A549 (cell line): ENCODE results near the gene EFNA3. TPM values are rescaled to one million over a fixed set of nuclear protein-coding genes. Genes with fewer than 3 reads are reported as not detected.

Experiments
- ATAC-seq, 2 experiments: fragments of 200-7000 bp in 1 of 2; fragments of >200 bp in 1 of 2; cut with Nextera tagmentation in 1 of 2; cut with Tn5 transposase in 1 of 2; 3 replicates each; pipeline versions ENCODE4 v1.8.0 to v1.9.1; 2018 to 2020; ENCODE audit warnings: mild to moderate bottlenecking in 1 of 2, moderate library complexity in 1 of 2
- CTCF ChIA-PET: fragments of 300-600 bp; sonication (Branson Sonifier 250); formaldehyde crosslinking; extraction: SDS; loops from one replicate; lab custom pipeline; 2021; ENCODE audit warnings: antibody characterized with exemption, inconsistent platforms; lab: Yijun Ruan, JAX
- POLR2A ChIA-PET: fragments of 350-600 bp; formaldehyde crosslinking; extraction: SDS; loops from one replicate; lab custom pipeline; 2021; ENCODE audit warnings: antibody characterized with exemption, inconsistent platforms; lab: Yijun Ruan, JAX
- DNase-seq, 2 experiments: peaks; one replicate each; pipeline versions ENCODE4 v3.0.0 to v3.0.0-alpha.2; 2011 to 2016; ENCODE audit warnings: low read depth in 1 of 2, low spot score in 1 of 2
- FAIRE-seq: peaks from 2 replicates; lab custom pipeline; 2011; peaks lifted over from hg19 to GRCh38; lab: Jason Lieb, UNC
- H3K27ac ChIP-seq, 2 experiments: fragments of >200 bp; sonication (Bioruptor Twin); formaldehyde crosslinking; 3 replicates each; pipeline ENCODE4 v1.5.1; 2016 to 2017
- H3K4me1 ChIP-seq: fragments of >200 bp; sonication (Bioruptor Twin); formaldehyde crosslinking; 3 replicates; pipeline ENCODE4 v1.6.1; 2016
- H3K4me2 ChIP-seq: fragments of >200 bp; sonication (Bioruptor Twin); formaldehyde crosslinking; 3 replicates; pipeline ENCODE4 v1.6.1; 2016
- H3K4me3 ChIP-seq: fragments of >200 bp; sonication (Bioruptor Twin); formaldehyde crosslinking; 3 replicates; pipeline ENCODE4 v1.5.1; 2016
- H3K9me3 ChIP-seq: fragments of >200 bp; sonication (Bioruptor Twin); formaldehyde crosslinking; 3 replicates; pipeline ENCODE4 v1.6.1; 2016
- CBX2 ChIP-seq: fragments of 200-600 bp; sonication (generic); IDR thresholded peaks from 2 replicates; pipeline ENCODE4 v1.6.1; 2016; ENCODE audit warnings: low read depth, mild to moderate bottlenecking, borderline replicate concordance
- CBX8 ChIP-seq: fragments of 200-600 bp; sonication (generic); IDR thresholded peaks from 2 replicates; pipeline ENCODE4 v1.6.1; 2016
- CHD4 ChIP-seq: fragments of 200-600 bp; sonication (generic); IDR thresholded peaks from 2 replicates; pipeline ENCODE4 v1.6.1; 2016; ENCODE audit warnings: antibody characterized with exemption, mild to moderate bottlenecking, borderline replicate concordance
- CTCF ChIP-seq: fragments of >200 bp; sonication (Bioruptor Twin); formaldehyde crosslinking; IDR thresholded peaks from 3 replicates; pipeline ENCODE4 v1.5.1; 2016
- E2F6 ChIP-seq: IDR thresholded peaks from 2 replicates; pipeline ENCODE4 v1.6.1; 2012; ENCODE audit warnings: low read depth, borderline replicate concordance
- EHMT2 ChIP-seq: fragments of 200-600 bp; sonication (generic); IDR thresholded peaks from 2 replicates; pipeline ENCODE4 v1.6.1; 2016; ENCODE audit warnings: antibody characterized with exemption, low read depth, mild to moderate bottlenecking, moderate library complexity
- ESRRA ChIP-seq: fragments of 150-350 bp; IDR thresholded peaks from 2 replicates; pipeline ENCODE4 v1.6.1; 2014; ENCODE audit warnings: mild to moderate bottlenecking, low read length, borderline replicate concordance
- FOSB ChIP-seq: fragments of 250-450 bp; sonication (Bioruptor Pico); IDR thresholded peaks from 2 replicates; pipeline ENCODE4 v1.5.0; 2020; ENCODE audit warnings: mild to moderate bottlenecking, moderate library complexity
- FOXS1 ChIP-seq: fragments of 250-450 bp; sonication (Bioruptor Pico); IDR thresholded peaks from 2 replicates; pipeline ENCODE4 v1.5.0; 2020; ENCODE audit warnings: mild to moderate bottlenecking, moderate library complexity
- GATA3 ChIP-seq: IDR thresholded peaks from 2 replicates; pipeline ENCODE4 v1.6.1; 2012; ENCODE audit warnings: borderline replicate concordance
- HOXB13 ChIP-seq: fragments of 250-450 bp; sonication (Bioruptor Pico); IDR thresholded peaks from 2 replicates; pipeline ENCODE4 v1.5.0; 2020; ENCODE audit warnings: low read depth, mild to moderate bottlenecking, moderate library complexity
- HOXB5 ChIP-seq: fragments of 250-450 bp; sonication (Bioruptor Pico); IDR thresholded peaks from 2 replicates; pipeline ENCODE4 v1.5.0; 2020; ENCODE audit warnings: mild to moderate bottlenecking, moderate library complexity
- JUN ChIP-seq, 2 experiments: fragments of >200 bp; sonication (Bioruptor Twin); formaldehyde crosslinking; IDR thresholded peaks; 2 replicates in 1 of 2; 3 replicates in 1 of 2; pipeline ENCODE4 v1.6.1; 2016 to 2017
- KDM1A ChIP-seq: fragments of 200-600 bp; sonication (generic); IDR thresholded peaks from 2 replicates; pipeline ENCODE4 v1.6.1; 2016; ENCODE audit warnings: low read depth, mild to moderate bottlenecking
- MYC ChIP-seq: IDR thresholded peaks from 2 replicates; pipeline ENCODE4 v1.6.1; 2012; ENCODE audit warnings: mild to moderate bottlenecking, inconsistent platforms, low read length, improper control_type of control experiment, borderline replicate concordance
- NFE2L2 ChIP-seq: fragments of 150-350 bp; conservative IDR thresholded peaks from 2 replicates; pipeline ENCODE4 v1.6.1; 2014; ENCODE audit warnings: low read length
- NPAS2 ChIP-seq: fragments of 250-450 bp; sonication (Bioruptor Pico); IDR thresholded peaks from 2 replicates; pipeline ENCODE4 v1.8.0; 2022; ENCODE audit warnings: mild to moderate bottlenecking, moderate library complexity, borderline replicate concordance
- PHF8 ChIP-seq: fragments of 200-600 bp; sonication (generic); IDR thresholded peaks from 2 replicates; pipeline ENCODE4 v1.6.1; 2016; ENCODE audit warnings: low read depth, mild to moderate bottlenecking, antibody characterized with exemption, moderate library complexity, borderline replicate concordance
- POLR2AphosphoS2 ChIP-seq: conservative IDR thresholded peaks from 2 replicates; pipeline ENCODE4 v1.6.1; 2012; ENCODE audit warnings: low read length, improper control_type of control experiment, inconsistent platforms
- RAD21 ChIP-seq, 2 experiments: fragments of >200 bp in 1 of 2; sonication (Bioruptor Twin) in 1 of 2; formaldehyde crosslinking in 1 of 2; IDR thresholded peaks in 1 of 2; conservative IDR thresholded peaks in 1 of 2; 2 replicates in 1 of 2; 3 replicates in 1 of 2; pipeline ENCODE4 v1.6.1; 2012 to 2018; ENCODE audit warnings: inconsistent platforms in 1 of 2
- RFX5 ChIP-seq: fragments of 450-650 bp; IDR thresholded peaks from 2 replicates; pipeline ENCODE4 v1.7.1; 2014; ENCODE audit warnings: antibody characterized with exemption, mild to moderate bottlenecking, moderate library complexity
- SMC3 ChIP-seq: fragments of >200 bp; sonication (Bioruptor Twin); formaldehyde crosslinking; IDR thresholded peaks from 3 replicates; pipeline ENCODE4 v1.6.1; 2018; ENCODE audit warnings: inconsistent platforms
- SREBF2 ChIP-seq: fragments of 450-650 bp; IDR thresholded peaks from 2 replicates; pipeline ENCODE4 v1.6.1; 2014; ENCODE audit warnings: mild to moderate bottlenecking, moderate library complexity
- TFCP2L1 ChIP-seq: fragments of 250-450 bp; sonication (Bioruptor Pico); IDR thresholded peaks from 2 replicates; pipeline ENCODE4 v1.5.0; 2021; ENCODE audit warnings: mild to moderate bottlenecking
- TP53 ChIP-seq: fragments of 250-450 bp; sonication (Bioruptor Pico); IDR thresholded peaks from 2 replicates; pipeline ENCODE4 v1.5.0; 2021; ENCODE audit warnings: mild to moderate bottlenecking, moderate library complexity
- ZC3H11A ChIP-seq: fragments of 450-650 bp; IDR thresholded peaks from 2 replicates; pipeline ENCODE4 v1.6.1; 2014; ENCODE audit warnings: antibody characterized with exemption, mild to moderate bottlenecking
- ZNF302 ChIP-seq: fragments of 250-450 bp; sonication (Bioruptor Pico); IDR thresholded peaks from 2 replicates; pipeline ENCODE4 v1.9.0; 2021; ENCODE audit warnings: inconsistent platforms, mild to moderate bottlenecking, moderate library complexity
- WGBS: methylation state at CpG from one replicate; pipeline ENCODE4 v1.1.6; 2017; ENCODE audit errors: missing lambda C conversion rate; 5-methylcytosine and 5-hydroxymethylcytosine counted together
- polyA plus RNA-seq, 4 experiments: library from polyadenylated mRNA; depleted of rRNA in 3 of 4; stranded (reverse); fragments of >200 nt; fragmentation: RNase III in 1 of 4; extraction: RNeasy Plus Mini Kit Qiagen cat#74134 plus additional on column Dnase treatment in 1 of 4; gene quantifications; 2 replicates in 3 of 4; 3 replicates in 1 of 4; pipeline ENCODE4 v1.2.3, GENCODE V29; 2011 to 2017
- TF ChIP-seq, protein P1 (sequence below): fragments of 250-450 bp; sonication (Bioruptor Pico); IDR thresholded peaks from 2 replicates; pipeline ENCODE4 v1.5.0; 2021; ENCODE audit warnings: mild to moderate bottlenecking, moderate library complexity, borderline replicate concordance
- TF ChIP-seq, protein P2 (sequence below): IDR thresholded peaks from 2 replicates; pipeline ENCODE4 v1.6.1; 2012

Gene EFNA3
- polyA plus RNA-seq, 2 of the 4 experiments (the other 2 are of a cell fraction): 1.9 to 2.7 TPM

DNA sequence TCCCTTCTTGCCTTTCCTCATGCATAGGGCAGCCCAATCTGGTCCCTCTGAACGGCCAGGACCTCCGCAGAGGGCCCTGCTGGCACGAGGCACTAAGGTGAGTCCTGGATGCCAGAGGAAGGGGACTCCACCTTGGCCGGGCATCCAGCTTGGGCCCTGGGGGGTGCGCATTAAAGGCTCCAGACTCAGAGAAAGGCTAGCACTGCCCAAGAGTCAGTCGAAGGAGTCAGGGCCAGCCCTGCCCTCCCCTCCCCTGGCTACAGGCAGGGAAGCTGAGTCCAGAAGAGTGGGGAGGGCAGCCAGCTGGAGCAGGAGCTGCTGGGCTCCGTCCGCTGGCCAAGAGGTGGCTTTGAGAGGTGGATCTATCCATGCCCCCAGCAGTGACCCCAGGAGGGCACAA, 17.9 kb upstream of the EFNA3 start:
- WGBS: 86% methylated on average over 5 of the region's 8 CpGs
- peaks cover 23% of the 10 kb centered on the region for H3K4me1 ChIP-seq
- POLR2A ChIA-PET: interaction anchor here (0.5 kb wide), 1 partner anchor 76 kb away, joined by 5 read pairs; no protein-coding TSS in a partner anchor
- H3K4me2 ChIP-seq: no peak overlapping the region
- H3K4me3 ChIP-seq: no peak overlapping the region
- TF ChIP-seq POLR2AphosphoS2: no peak
- no peak for TF ChIP-seq HOXB13 (CRISPR knock-in tag)
- TF ChIP-seq HOXB5 (CRISPR knock-in tag): no peak
- TF ChIP-seq KDM1A: no peak
- no peak for TF ChIP-seq TP53 (CRISPR knock-in tag)
- TF ChIP-seq RFX5: no peak
- TF ChIP-seq CTCF: no peak
- no peak for TF ChIP-seq FOXS1
- no peak for TF ChIP-seq CBX8
- TF ChIP-seq CBX2: no peak
- no peak for TF ChIP-seq E2F6
- TF ChIP-seq, protein P1, sequence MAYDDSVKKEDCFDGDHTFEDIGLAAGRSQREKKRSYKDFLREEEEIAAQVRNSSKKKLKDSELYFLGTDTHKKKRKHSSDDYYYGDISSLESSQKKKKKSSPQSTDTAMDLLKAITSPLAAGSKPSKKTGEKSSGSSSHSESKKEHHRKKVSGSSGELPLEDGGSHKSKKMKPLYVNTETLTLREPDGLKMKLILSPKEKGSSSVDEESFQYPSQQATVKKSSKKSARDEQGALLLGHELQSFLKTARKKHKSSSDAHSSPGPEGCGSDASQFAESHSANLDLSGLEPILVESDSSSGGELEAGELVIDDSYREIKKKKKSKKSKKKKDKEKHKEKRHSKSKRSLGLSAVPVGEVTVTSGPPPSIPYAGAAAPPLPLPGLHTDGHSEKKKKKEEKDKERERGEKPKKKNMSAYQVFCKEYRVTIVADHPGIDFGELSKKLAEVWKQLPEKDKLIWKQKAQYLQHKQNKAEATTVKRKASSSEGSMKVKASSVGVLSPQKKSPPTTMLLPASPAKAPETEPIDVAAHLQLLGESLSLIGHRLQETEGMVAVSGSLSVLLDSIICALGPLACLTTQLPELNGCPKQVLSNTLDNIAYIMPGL (CRISPR knock-in tag): no peak
- no peak for TF ChIP-seq FOSB (CRISPR knock-in tag)
- TF ChIP-seq NPAS2 (CRISPR knock-in tag): no peak
- TF ChIP-seq CHD4: no peak
- no peak for DNase-seq
- CTCF ChIA-PET: interaction anchor here (0.7 to 27.3 kb wide), 24 partner anchors 8 to 579 kb away, joined by 3 to 350 read pairs (median 5); partner anchors contain the start of genes ADAM15, EFNA3 and KRTCAP2
- H3K9me3 ChIP-seq: no peaks in the 10 kb centered on the region
- ATAC-seq: no peak
- FAIRE-seq: no peak
- H3K27ac ChIP-seq: no peak overlapping the region

- DNase-seq (peak; percentile 84 to 88), ATAC-seq (peak; percentile 48 to 75), FAIRE-seq (no peak)
- ChIA-PET CTCF (interaction anchor here (0.5 to 27.3 kb wide), 34 partner anchors 9 to 579 kb away, joined by 3 to 350 read pairs (median 4); partner anchors contain the start of genes ADAM15, EFNA3 and KRTCAP2), POLR2A (interaction anchor here (0.5 to 0.7 kb wide), 2 partner anchors 77 to 88 kb away, joined by 5 to 22 read pairs; no protein-coding TSS in a partner anchor)
- 31% methylated on average over 14 of the region's 21 CpGs for WGBS
- H3K4me2 ChIP-seq: peak overlapping the region; percentile 91
- no peak overlapping the region for H3K4me3 ChIP-seq
- H3K27ac ChIP-seq: peak overlapping the region; percentile 27 to 72; a peak in 4 of 6 replicates
- H3K4me1 ChIP-seq: peaks cover 23% of the 10 kb centered on the region
- no peaks in the 10 kb centered on the region for H3K9me3 ChIP-seq
- TF ChIP-seq EHMT2 (no peak), CBX8 (no peak), CHD4 (no peak), PHF8 (no peak), MYC (no peak), TFCP2L1 (CRISPR knock-in tag) (no peak), RAD21 (conservative IDR thresholded peaks at IDR 0.05 in 1 of 2, IDR thresholded peaks at IDR 0.05 in 1 of 2) (peak; percentile 95 to 98), ESRRA (no peak), GATA3 (no peak), ZC3H11A (no peak), SREBF2 (no peak), JUN (IDR thresholded peaks at IDR 0.05) (no peak), SMC3 (peak; percentile 80), ZNF302 (CRISPR knock-in tag) (no peak), FOSB (CRISPR knock-in tag) (no peak), CTCF (peak; percentile 96), NFE2L2 (no peak)
- TF ChIP-seq, protein P2, sequence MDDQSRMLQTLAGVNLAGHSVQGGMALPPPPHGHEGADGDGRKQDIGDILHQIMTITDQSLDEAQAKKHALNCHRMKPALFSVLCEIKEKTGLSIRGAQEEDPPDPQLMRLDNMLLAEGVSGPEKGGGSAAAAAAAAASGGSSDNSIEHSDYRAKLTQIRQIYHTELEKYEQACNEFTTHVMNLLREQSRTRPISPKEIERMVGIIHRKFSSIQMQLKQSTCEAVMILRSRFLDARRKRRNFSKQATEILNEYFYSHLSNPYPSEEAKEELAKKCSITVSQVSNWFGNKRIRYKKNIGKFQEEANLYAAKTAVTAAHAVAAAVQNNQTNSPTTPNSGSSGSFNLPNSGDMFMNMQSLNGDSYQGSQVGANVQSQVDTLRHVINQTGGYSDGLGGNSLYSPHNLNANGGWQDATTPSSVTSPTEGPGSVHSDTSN: no peak
Measured at GRCh38 chr1:155061381-155062150, 17.1 kb upstream of the EFNA3 start.
